Breast epithelium (tissue), 3 donors: ENCODE results near the gene NCBP3.

Experiments
- CTCF ChIP-seq, 3 donors: fragments of 450-650 bp; IDR thresholded peaks; one replicate each; pipeline ENCODE4 v1.5.1; 2016 to 2017; ENCODE audit warnings: antibody characterized with exemption in 3 of 3, mild to moderate bottlenecking in 3 of 3, moderate library complexity in 3 of 3
- POLR2A ChIP-seq: fragments of 450-650 bp; IDR thresholded peaks from one replicate; pipeline ENCODE4 v1.6.1; 2016; ENCODE audit warnings: antibody characterized with exemption, mild to moderate bottlenecking, moderate library complexity
- POLR2AphosphoS5 ChIP-seq, 3 donors: sonication (generic); formaldehyde crosslinking; IDR thresholded peaks; one replicate each; pipeline ENCODE4 v1.6.1; 2017; ENCODE audit warnings: antibody characterized with exemption in 3 of 3

DNA sequence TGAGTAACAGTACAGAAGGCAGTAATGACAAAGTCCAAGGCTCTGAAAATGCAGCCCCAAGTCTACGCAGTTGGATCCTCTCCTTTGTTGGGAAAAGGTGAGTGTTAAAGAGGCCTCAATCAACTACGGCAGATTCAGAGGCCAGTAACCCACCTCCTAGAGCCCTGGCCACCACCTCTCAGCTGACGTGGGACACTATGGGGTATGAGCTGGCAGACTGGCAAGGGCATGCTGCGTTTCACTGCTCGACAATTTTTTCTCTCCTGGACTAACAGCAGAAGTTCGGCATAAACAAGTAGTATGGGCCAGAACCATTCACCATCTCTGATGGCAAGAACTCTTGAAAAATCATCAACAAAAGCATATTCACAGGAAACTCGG, 17.2 kb downstream of the NCBP3 start:
- no peak for TF ChIP-seq CTCF (IDR thresholded peaks at IDR 0.05)
- no peak for TF ChIP-seq POLR2A
- TF ChIP-seq POLR2AphosphoS5 (IDR thresholded peaks at IDR 0.05), result no peak
